ENCODE measurements around the gene MTOR. TPM values are rescaled to one million over a fixed set of nuclear protein-coding genes. Genes with fewer than 3 reads are reported as not detected.
A peak's percentile ranks its signal among the peaks of the same experiment; 100 is the strongest.
"Not testable (repeated sequence)": the region's sequence is repeated elsewhere in the genome, so short reads cannot be mapped to it uniquely, and the experiment has no call there.

MTOR gene
- total RNA-seq, 1 donor from 2014 or later, result 31.9 TPM

DNA sequence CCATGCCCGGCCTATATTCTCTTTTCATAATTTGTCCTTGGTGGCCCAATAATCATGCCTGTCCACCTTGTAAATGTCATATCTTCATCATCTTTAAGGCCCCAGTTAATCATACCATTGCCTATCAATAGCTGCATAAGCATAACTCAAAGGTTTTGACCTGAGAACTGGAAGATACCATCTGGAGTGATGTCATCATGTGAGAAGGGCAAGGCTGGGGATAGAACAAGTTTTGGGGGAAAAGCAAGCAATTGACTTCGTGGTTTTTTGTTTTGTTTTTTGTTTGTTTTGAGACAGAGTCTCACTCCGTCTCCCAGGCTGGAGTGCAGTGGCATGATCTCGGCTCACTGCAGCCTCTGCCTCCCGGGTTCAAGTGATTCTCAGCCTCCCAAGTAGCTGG is 16.8 kb upstream of the MTOR start:
- TF ChIP-seq, protein P1, sequence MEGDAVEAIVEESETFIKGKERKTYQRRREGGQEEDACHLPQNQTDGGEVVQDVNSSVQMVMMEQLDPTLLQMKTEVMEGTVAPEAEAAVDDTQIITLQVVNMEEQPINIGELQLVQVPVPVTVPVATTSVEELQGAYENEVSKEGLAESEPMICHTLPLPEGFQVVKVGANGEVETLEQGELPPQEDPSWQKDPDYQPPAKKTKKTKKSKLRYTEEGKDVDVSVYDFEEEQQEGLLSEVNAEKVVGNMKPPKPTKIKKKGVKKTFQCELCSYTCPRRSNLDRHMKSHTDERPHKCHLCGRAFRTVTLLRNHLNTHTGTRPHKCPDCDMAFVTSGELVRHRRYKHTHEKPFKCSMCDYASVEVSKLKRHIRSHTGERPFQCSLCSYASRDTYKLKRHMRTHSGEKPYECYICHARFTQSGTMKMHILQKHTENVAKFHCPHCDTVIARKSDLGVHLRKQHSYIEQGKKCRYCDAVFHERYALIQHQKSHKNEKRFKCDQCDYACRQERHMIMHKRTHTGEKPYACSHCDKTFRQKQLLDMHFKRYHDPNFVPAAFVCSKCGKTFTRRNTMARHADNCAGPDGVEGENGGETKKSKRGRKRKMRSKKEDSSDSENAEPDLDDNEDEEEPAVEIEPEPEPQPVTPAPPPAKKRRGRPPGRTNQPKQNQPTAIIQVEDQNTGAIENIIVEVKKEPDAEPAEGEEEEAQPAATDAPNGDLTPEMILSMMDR (IDR thresholded peaks at IDR 0.05; ENCODE audit: insufficient read depth, low read length, severe bottlenecking), result no peak
- Histone ChIP-seq H3K36me3 (ENCODE audit: control insufficient read depth, insufficient read depth, low read length) (no peaks in the 10 kb centered on the region), H3K4me3 (ENCODE audit: low read depth, low read length) (no peak overlapping the region), H3K27me3 (ENCODE audit: control insufficient read depth, insufficient read depth, low read length) (no peaks in the 10 kb centered on the region)
- no peak for DNase-seq (ENCODE audit: low read depth)
- FAIRE-seq, result no peak

DNA sequence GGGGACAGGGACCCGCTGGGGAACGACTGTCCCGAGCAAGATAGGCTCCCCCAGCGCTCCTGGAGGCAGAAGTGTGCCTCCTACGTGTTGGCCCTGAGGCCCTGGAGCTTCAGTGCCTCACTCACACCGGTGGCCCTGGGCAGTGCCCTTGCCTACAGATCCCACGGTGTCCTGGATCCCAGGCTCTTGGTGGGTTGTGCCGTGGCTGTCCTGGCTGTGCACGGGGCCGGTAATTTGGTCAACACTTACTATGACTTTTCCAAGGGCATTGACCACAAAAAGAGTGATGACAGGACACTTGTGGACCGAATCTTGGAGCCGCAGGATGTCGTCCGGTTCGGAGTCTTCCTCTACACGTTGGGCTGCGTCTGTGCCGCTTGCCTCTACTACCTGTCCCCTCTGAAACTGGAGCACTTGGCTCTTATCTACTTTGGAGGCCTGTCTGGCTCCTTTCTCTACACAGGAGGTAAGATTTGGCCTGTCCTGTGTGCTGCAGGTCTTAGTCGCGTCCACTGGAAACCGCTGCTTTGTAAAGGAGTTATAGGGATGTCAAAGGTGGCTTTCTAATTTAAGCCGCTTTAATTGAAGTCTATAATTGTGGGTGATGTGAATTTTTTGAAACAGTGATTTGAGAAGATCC is 11.4 kb upstream of the MTOR start:
- Histone ChIP-seq H3K4me3 (ENCODE audit: low read depth, low read length) (peak overlapping the region; percentile 87), H3K27me3 (ENCODE audit: control insufficient read depth, insufficient read depth, low read length) (no peaks in the 10 kb centered on the region), H3K36me3 (ENCODE audit: control insufficient read depth, insufficient read depth, low read length) (no peaks in the 10 kb centered on the region)
- DNase-seq (ENCODE audit: low read depth) (no peak), FAIRE-seq (no peak)
- TF ChIP-seq, protein P1 (IDR thresholded peaks at IDR 0.05; ENCODE audit: insufficient read depth, low read length, severe bottlenecking), result no peak

DNA sequence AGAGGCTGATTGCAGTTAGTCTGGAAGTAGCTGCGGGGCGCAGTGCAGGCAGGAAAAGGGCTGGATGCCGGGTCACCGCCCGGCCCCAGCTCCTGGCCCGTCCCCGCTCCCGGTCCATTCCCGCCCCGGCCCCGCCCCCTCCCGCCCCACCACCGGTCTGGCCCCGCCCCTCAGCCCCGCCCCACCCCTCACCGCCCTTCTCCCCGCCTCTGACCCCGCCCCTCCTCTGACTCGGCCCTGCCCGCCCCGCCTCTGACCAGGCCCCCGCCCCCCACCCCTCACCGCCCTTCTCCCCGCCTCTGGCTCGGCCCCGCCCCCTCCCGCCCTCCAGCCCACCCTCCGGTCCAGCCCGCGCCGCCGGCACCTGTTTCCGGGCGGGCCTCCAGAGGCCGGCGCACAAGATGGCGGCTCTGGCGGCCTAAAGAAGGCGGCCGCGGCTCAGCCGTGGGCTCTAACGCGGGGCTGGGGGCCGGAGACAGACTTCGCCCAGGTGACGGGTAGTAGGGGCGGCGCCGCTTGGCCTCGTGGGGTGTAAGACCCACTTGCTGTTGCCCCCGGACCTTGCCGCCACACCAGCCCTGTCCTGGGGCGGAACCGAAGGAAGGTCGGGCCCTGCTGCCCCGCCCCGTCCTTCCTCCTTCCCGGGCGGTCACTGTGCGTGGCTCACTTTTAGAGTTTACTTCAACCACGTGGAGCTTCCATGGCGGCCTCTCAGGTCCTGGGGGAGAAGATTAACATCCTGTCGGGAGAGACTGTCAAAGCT is 10.7 kb upstream of the MTOR start, which contains the start of gene UBIAD1:
Gene UBIAD1, plus strand, starts transcription at position 367 of the 763 bp plus-strand sequence. Its CDS starts 334 bp downstream, at position 701.
- Histone ChIP-seq H3K36me3 (ENCODE audit: control insufficient read depth, insufficient read depth, low read length) (no peaks in the 10 kb centered on the region), H3K4me3 (ENCODE audit: low read depth, low read length) (peak within 1 kb of the TSS; percentile 87), H3K27me3 (ENCODE audit: control insufficient read depth, insufficient read depth, low read length) (no peaks in the 10 kb centered on the region)
- DNase-seq (ENCODE audit: low read depth) (peak; percentile 59), FAIRE-seq (no peak)
- TF ChIP-seq, protein P1 (IDR thresholded peaks at IDR 0.05; ENCODE audit: insufficient read depth, low read length, severe bottlenecking), result peak; percentile 23

DNA sequence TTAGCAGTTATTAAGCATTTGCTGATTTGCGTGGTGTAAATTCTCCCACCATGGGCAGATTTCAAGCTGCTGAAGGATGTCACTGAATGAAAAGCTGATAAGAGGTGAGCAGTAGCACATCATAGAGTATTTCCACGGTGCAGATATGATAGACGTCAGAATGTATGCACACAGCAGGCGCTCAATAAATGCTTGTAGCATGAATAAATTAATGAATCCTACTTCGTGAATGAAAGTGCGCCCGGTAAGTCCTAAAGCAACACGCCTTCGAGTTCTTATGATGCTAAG is 10.1 kb upstream of the MTOR start:
- TF ChIP-seq, protein P1 (IDR thresholded peaks at IDR 0.05; ENCODE audit: insufficient read depth, low read length, severe bottlenecking), result no peak

DNA sequence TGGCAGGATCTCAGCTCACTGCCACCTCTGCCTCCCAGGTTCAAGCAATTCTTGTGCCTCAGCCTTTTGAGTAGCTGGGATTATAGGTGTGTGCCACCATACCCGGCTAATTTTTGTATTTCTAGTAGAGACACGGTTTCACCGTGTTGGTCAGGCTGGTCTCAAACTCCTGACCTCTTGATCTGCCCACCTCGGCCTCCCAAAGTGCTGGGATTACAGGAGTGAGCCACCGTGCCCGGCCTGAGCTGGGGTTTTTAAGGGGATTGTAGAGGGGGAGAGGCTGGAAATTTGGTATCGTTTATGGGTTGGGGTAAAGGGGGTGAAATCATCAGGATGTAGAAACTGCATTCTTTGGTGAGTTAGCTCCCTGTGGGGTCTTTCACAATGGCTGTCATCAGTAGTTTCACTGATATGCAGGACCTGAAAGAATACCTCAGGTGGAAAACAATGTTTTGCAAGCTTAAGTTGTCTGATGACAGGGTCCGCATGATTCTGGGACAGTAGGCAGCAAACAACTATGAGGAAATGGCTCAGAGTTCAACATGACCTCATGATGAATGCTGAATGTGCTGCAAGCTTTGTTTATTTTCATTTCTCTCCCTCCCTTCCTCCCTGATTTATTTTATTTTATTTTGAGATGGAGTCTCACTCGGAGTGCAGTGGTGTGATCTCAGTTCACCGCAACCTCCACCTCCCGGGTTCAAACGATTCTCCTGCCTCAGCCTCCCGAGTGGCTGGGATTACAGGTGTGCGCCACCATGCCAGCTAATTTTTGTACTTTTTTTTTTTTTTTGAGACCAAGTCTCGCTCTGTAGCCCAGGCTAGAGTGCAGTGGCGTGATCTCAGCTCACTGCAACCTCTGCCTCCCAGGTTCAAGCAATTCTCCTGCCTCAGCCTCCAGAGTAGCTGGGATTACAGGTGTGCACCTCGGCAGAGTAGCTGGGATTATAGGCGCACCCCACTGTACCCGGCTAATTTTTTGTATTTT is 5.3 kb upstream of the MTOR start:
- not testable (repeated sequence) for H3K27me3 ChIP-seq (ENCODE audit: control insufficient read depth, insufficient read depth, low read length); H3K4me3 ChIP-seq (ENCODE audit: low read depth, low read length); FAIRE-seq; H3K36me3 ChIP-seq (ENCODE audit: control insufficient read depth, insufficient read depth, low read length)
- peak; percentile 56 for DNase-seq (ENCODE audit: low read depth)

More for the DNA sequence above, 10.1 kb upstream of the MTOR start:
- Histone ChIP-seq H3K36me3 (ENCODE audit: control insufficient read depth, insufficient read depth, low read length) (no peaks in the 10 kb centered on the region), H3K4me3 (ENCODE audit: low read depth, low read length) (no peak overlapping the region), H3K27me3 (ENCODE audit: control insufficient read depth, insufficient read depth, low read length) (no peaks in the 10 kb centered on the region)
- DNase-seq (ENCODE audit: low read depth) (no peak), FAIRE-seq (no peak)
